ENCODE data around the gene HOXC12.
A peak's percentile ranks its signal among the peaks of the same experiment; 100 is the strongest.

Gene HOXC12

GRCh38 chr12:53941187-53941586, 13.5 kb upstream of the HOXC12 start:
- DNase-seq = no peak

DNA sequence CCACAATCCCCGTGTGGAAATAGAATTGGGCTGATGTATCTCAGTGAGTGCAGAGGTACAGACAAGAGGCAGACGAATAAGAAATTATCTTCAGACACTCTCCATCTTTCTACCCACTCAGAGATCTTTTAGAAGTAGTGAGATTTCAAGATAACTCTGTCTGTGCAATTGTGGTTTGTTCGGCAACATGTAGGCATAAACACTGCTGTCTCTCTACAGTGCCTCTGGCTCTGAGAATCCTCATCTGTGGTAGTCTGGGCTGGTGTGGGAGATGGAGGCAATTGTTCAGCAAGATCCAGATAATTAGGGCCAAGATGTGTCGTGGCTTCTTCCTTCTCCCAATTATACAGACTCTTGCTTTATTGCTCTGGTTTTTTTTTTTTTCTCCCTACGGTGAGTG, 13.0 kb upstream of the HOXC12 start:
- DNase-seq = no peak

- no peak for DNase-seq
Measured at GRCh38 chr12:53942467-53942997, 12.2 kb upstream of the HOXC12 start.

DNA sequence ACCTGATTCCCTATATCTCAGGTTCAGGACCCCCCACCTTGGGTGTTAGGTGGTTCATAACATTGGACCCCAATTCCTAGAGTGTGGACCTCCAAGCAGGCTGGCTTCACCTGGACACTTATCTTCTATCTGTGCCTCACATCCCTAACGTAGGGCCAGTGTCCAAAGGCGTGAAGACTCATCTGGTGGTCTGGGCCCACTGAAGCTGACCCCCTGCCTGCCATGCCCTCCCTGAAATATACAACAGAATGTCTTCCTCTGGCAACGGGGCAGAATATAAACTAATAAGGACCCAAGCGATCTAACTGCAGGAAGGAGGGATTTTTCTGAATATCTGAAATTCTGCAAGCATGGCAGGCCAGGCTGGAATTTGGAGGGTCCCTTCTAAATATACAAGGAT, 10.5 kb upstream of the HOXC12 start:
- no peak for DNase-seq

- no peak for DNase-seq
Measured at GRCh38 chr12:53944907-53945847, 9.5 kb upstream of the HOXC12 start.

- DNase-seq = no peak
Measured at GRCh38 chr12:53947743-53948142, 7.0 kb upstream of the HOXC12 start.

DNA sequence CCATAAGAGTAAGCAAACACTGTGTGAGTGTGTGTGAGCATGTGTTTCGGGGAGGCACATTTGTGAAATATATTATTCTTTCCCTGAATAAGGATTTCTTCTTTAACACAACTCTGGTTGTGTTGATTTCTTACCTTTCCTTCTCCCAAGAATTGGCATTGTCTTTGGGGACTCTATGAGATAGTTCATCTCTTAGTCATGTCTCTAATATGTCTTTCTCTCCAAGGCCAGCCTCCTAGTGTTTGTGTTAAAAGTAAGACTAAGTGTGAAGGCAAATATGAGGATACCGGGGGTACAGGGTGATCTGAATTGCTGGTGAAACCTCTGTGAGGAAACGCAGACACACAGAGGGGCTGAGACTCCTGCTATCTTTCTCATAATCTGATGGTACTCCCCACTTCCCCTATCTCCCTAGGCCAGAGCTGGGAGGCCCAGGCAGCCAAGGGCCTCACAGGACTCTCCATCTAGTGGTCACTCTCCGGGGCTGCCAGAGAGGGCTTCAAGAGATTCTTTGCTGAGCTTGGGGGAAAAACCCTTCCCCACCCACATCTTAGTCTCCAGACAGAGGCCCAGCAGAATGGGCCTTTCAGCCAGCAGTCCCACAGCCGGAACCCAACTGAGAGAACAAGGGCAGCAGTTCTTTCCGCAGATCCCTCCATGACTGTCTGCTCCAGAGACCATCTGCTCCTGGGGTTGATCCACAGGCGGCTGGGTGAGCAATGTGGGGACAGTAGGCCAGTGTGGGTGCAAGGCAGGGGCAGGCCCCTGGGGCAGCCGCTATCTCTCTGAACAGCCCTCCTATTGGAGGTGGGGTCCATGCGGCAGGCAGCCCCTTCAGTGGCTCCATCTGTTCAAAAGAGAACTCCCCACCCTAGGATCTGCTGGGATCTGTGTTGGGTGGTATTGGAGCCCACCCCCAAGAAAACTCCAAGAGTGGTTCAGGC, 5.8 kb upstream of the HOXC12 start:
- no peak for DNase-seq

GRCh38 chr12:53949631-53950436, 4.9 kb upstream of the HOXC12 start:
- DNase-seq = no peak

- DNase-seq = no peak
Measured at GRCh38 chr12:53950437-53950773, 4.3 kb upstream of the HOXC12 start.

DNA sequence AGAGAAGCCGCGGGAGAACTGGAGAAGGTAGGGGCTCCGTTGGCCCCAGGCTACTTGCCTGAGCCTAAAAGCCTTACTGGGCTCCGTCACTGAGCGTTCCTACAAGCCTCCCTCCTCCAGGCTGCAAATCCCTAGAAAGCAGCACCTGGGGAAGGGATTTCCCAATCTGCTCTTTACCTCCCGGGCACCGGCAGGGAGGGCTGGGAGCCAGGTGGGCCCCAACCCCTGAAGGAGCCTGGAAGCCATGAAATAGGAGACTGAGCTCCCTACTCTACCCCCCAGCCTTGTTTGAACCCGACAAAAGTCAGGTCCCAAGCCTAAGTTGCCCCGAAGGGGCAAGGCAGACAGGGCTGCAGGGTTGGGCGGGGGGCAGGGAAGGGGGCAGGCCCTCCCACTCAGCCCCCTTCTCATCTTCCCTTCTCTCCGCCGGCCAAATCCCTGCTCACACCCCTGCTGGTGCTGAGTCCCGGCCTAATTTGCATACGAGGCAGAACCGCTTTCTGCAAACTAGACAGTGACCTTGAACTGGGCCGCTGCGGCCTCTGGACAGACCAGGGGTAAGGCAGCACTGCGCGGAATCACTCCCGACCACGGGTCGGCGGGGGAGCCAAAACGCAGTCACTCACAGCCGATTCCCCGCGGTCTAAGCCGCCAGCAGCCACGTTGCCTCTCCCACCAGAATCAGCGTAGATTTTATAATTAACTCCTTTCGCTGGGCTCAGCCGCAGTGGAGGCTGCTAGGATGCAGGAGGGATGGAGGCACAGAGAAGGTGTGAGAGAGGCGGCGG, 3.7 kb upstream of the HOXC12 start:
- no peak for DNase-seq

DNA sequence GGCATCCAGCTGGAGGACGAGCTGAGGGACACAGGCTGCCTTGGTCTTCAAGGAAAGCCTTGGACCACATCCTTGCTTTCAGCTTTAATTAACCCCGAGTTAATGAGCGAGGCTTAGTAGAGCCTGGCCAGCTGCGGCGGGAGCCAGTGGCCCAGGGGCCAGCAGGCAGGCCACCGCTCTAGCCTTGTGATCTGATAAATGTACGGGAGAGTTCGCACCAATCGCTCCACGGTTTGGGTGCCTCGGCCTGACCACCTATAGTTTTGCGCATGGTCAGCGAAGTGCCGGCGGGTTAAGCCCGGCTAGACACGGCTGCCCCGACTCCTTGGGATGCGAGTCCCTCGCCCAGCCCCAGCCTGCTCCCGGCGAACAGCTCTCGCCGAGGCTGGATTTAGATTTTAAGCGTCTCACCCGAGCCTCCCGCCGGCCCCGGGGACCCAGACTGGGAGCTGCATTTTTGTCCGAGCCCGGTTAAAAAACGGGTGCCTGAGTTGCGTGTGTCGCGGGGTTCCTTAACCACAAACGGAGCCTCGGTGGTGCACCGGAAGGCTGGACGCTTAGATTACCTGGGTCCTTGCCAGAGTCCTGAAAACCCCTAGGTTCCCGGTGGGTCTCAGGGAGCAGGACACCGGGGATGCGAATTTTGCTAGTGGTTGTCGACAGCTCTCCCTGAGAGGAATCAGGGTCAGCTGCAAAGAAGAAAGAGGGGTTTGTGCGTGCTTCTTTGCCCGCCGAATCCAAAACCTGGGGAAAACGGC, 2.9 kb upstream of the HOXC12 start:
- no peak for DNase-seq

DNA sequence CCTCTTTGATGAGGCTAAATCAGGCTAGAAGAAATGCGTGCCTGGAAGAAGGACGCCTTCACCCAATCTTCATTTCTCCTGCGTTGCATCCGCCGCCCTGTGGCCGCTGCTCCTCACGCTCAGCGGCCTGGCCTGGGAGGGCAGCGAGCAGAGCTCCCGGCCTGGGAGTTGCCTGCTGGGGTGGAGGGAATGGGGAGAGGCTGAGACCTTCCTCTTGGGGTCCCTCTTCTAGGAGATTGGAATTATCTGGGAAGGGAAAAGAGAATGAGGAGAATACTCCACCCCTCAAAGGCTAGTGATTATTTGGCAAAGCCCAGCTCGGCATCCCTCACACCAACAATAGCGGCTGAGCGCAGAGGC, 2.4 kb upstream of the HOXC12 start:
- DNase-seq = no peak

DNA sequence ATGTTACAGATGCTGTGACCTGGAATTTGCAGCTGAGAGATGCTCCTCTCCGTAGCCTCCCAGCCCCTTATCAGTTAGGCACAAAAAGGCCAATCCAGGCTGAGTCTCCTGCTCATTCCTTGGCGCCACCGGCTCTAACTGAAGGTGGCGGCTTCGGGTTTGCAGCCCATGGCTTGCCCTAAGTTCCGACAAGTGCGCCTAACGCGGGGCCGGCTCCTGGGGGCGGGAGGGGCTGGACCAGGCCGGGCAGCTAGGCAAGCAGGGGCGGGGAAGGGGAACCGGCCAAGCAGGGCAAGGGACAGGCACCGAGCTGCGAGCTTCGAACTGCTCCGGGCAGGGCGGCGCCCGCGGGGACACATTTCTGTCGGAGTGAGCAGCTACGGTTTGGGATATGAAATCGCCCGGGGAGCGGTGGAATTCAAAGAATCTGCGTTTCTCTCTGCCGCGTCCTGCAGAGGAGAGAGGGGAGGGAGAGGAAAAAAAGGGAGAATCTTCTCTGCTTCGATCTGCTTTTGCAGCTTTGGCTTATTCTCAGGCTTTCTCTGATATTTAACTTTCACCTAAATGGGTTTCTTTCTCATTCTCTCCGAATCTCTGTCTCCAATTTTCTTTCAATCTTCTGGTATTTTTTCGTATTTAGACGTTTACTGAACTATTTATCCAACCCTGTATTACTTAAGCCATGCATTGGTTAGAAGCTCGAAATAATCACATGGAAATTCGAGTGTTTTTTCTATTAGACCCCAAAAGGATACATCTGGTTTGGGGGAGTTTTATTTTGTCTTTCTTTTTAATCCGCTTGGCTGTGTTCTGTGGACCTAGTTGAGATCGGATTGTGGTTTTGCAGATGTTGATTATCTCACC, 1.6 kb upstream of the HOXC12 start:
- DNase-seq = peak; percentile 45

- DNase-seq = no peak
Measured at GRCh38 chr12:53953831-53954693, 641 bp upstream of the HOXC12 start.

- DNase-seq = no peak
Measured at GRCh38 chr12:53955036-53955775, 503 bp downstream of the HOXC12 start.

GRCh38 chr12:53955776-53956250, 1.1 kb downstream of the HOXC12 start:
- DNase-seq = no peak

GRCh38 chr12:53956251-53956887, 1.7 kb downstream of the HOXC12 start:
- no peak for DNase-seq

Data from fibroblast of skin of right biceps (primary cell).